Aorta (tissue), 5 donors: ENCODE data around the gene GRHL1. TPM values are rescaled to one million over a fixed set of nuclear protein-coding genes. Genes with fewer than 3 reads are reported as not detected.

ENCODE experiments used
- ATAC-seq: fragments of 200-7000 bp; cut with Tn5 transposase; one replicate; pipeline ENCODE4 v1.9.1; 2022; ENCODE audit warnings: moderate library complexity; ENCODE audit not compliant: low FRiP score
- DNase-seq, 2 donors: peaks; one replicate each; pipeline ENCODE4 v3.0.0-alpha.2; 2020
- H3K27ac ChIP-seq, 2 donors: one replicate each; pipeline ENCODE4 v1.5.1; 2013; ENCODE audit warnings: low read length in 2 of 2, mild to moderate bottlenecking in 2 of 2, moderate library complexity in 2 of 2, control low read depth in 1 of 2, inconsistent platforms in 1 of 2, low read depth in 1 of 2
- H3K27me3 ChIP-seq, 2 donors: one replicate each; pipeline ENCODE4 v1.6.1; 2013; ENCODE audit warnings: control low read depth in 1 of 2, low read length in 1 of 2, mild to moderate bottlenecking in 1 of 2, moderate library complexity in 1 of 2; ENCODE audit not compliant: insufficient read depth in 2 of 2, control insufficient read depth in 1 of 2
- H3K36me3 ChIP-seq, 2 donors: one replicate each; pipeline ENCODE4 v1.6.1; 2013; ENCODE audit warnings: control low read depth in 1 of 2, low read length in 1 of 2, mild to moderate bottlenecking in 1 of 2; ENCODE audit not compliant: insufficient read depth in 2 of 2, control insufficient read depth in 1 of 2
- H3K4me1 ChIP-seq, 2 donors: one replicate each; pipeline ENCODE4 v1.6.1; 2013; ENCODE audit warnings: low read length in 2 of 2, control low read depth in 1 of 2, mild to moderate bottlenecking in 1 of 2, moderate library complexity in 1 of 2; ENCODE audit not compliant: insufficient read depth in 2 of 2, control insufficient read depth in 1 of 2
- H3K4me3 ChIP-seq, 2 donors: one replicate each; pipeline ENCODE4 v1.5.1; 2013; ENCODE audit warnings: low read length in 2 of 2, control low read depth in 1 of 2, mild to moderate bottlenecking in 1 of 2
- H3K9me3 ChIP-seq: one replicate; pipeline ENCODE4 v1.6.1; 2013; ENCODE audit warnings: mild to moderate bottlenecking, low read length; ENCODE audit not compliant: control insufficient read depth
- WGBS, 2 donors: extraction: QIAGEN DNeasy Blood & Tissue Kit; methylation state at CpG; one replicate each; pipeline ENCODE4 v1.1.7; 2013; 5-methylcytosine and 5-hydroxymethylcytosine counted together
- intact Hi-C, 2 donors: fragments of 100-400 bp; cut with DNase I; formaldehyde crosslinking; loops; one replicate each; pipeline versions ENCODE4 v1.14.2 to v1.15.0; 2022
- polyA plus RNA-seq, 2 donors: library from polyadenylated mRNA; stranded (reverse); fragments of 200-250 nt; gene quantifications; one replicate each; pipeline ENCODE4 v1.2.3, GENCODE V29; 2013
- total RNA-seq, 2 donors: library from RNA; stranded (reverse); fragmentation: NEBNext Ultra II Directional; extraction: Animal tissue kit (Norgen Biotek cat#: 25700); gene quantifications; one replicate each; pipeline ENCODE4 v1.2.1, GENCODE V29; 2021
- donor health status: healthy with polysubstance abuse.
- donor health status: Bipolar disorder and iron deficiency.
- donor health status: DM: no; HTN: no; CAD: no.
- donor health status: DM: no; HTN: no; CAD: no.
- donor health status: DM: yes; HTN: yes; CAD: no.

The GRHL1 gene
- total and polyA plus RNA-seq, 4 donors: 0.15 to 2.5 (median 0.90) TPM

DNA sequence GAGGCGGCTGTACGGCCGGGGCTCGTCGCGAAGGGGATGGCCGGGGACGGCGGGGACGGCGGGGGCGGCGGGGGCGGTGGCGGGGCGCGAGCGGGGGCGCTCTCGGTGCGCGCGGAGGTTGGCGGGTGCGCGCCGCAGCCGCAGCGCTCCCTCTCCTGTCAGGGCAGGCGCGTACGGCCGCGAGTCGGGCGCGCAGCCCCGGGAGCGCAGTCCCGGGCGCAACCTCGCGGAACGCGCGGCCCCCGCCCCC is 296 bp upstream of the GRHL1 start:
- DNase-seq (no peak), ATAC-seq (no peak)
- no peaks in the 10 kb centered on the region for H3K36me3 ChIP-seq
- 0 to 1% methylated on average over 9 to 47 of the region's 47 CpGs for WGBS, 2 donors
- H3K4me1 ChIP-seq: no peaks in the 10 kb centered on the region
- H3K9me3 ChIP-seq: no peaks in the 10 kb centered on the region
- H3K27me3 ChIP-seq: no peaks in the 10 kb centered on the region
- H3K4me3 ChIP-seq: peak overlapping the region; percentile 62 to 86
- no peak overlapping the region for H3K27ac ChIP-seq
- intact Hi-C loops: loop anchor here in 1 of 2 donors (5.0 kb wide), 1 partner anchor 109 kb away; the partner anchor contains the start of gene TAF1B

- intact Hi-C loops: loop anchor here in 1 of 2 donors (5.0 kb wide), 1 partner anchor 110 kb away; the partner anchor contains the start of gene TAF1B
- H3K27ac ChIP-seq: no peak overlapping the region
- no peak for DNase-seq
- peak overlapping the region in 1 of 2 donors; percentile 91 for H3K4me3 ChIP-seq
- ATAC-seq: no peak
- WGBS, 2 donors: 28 to 29% methylated on average over 15 of the region's 15 CpGs
- H3K27me3 ChIP-seq: no peaks in the 10 kb centered on the region
- H3K4me1 ChIP-seq: no peaks in the 10 kb centered on the region
- no peaks in the 10 kb centered on the region for H3K9me3 ChIP-seq
- no peaks in the 10 kb centered on the region for H3K36me3 ChIP-seq
Measured at GRCh38 chr2:9952286-9952737, 819 bp downstream of the GRHL1 start.

- Histone ChIP-seq H3K9me3 (no peaks in the 10 kb centered on the region), H3K4me3 (no peak overlapping the region), H3K27me3 (no peaks in the 10 kb centered on the region), H3K27ac (no peak overlapping the region), H3K36me3 (no peaks in the 10 kb centered on the region), H3K4me1 (no peaks in the 10 kb centered on the region)
- ATAC-seq (no peak), DNase-seq (no peak)
- intact Hi-C loops: loop anchor here in 1 of 2 donors (5.0 kb wide), 1 partner anchor 111 kb away; the partner anchor contains the start of gene TAF1B
- WGBS, 2 donors: 90 to 92% methylated on average over 8 of the region's 8 CpGs
Measured at GRCh38 chr2:9952856-9953503, 1.5 kb downstream of the GRHL1 start.

- Histone ChIP-seq H3K4me1 (no peaks in the 10 kb centered on the region), H3K27me3 (no peaks in the 10 kb centered on the region), H3K9me3 (no peaks in the 10 kb centered on the region), H3K4me3 (no peak overlapping the region), H3K27ac (no peak overlapping the region), H3K36me3 (no peaks in the 10 kb centered on the region)
- ATAC-seq (no peak), DNase-seq (no peak)
- WGBS, 2 donors: 86 to 89% methylated on average over 3 of the region's 3 CpGs
- intact Hi-C loops: loop anchor here in 1 of 2 donors (5.0 kb wide), 1 partner anchor 112 kb away; the partner anchor contains the start of gene TAF1B
Measured at GRCh38 chr2:9954136-9954535, 2.6 kb downstream of the GRHL1 start.

DNA sequence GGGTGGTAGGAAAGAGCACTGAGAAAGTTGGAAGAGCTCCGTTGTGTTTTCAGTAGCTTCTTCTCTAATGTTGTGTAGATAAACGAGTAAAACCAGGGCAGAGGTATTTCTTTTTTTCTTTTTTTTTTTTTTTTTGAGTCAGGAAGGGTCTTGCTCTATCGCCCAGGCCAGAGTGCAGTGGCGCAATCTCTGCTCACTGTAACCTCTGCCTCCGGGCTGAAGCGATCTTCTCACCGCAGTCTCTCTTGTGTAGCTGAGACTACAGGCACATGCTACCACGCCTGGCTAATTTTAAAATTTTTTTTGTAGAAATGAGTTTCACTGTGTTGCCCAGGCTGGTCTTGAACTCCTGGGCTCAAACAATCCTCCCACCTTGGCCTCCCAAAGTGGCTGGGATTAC is 6.6 kb downstream of the GRHL1 start:
- Histone ChIP-seq H3K4me1 (no peaks in the 10 kb centered on the region), H3K9me3 (no peaks in the 10 kb centered on the region), H3K27ac (no peak overlapping the region), H3K4me3 (no peak overlapping the region), H3K27me3 (no peaks in the 10 kb centered on the region), H3K36me3 (no peaks in the 10 kb centered on the region)
- DNase-seq: no peak
- 88 to 91% methylated on average over 8 of the region's 8 CpGs for WGBS, 2 donors
- intact Hi-C loops: no loop called here
- no peak for ATAC-seq

DNA sequence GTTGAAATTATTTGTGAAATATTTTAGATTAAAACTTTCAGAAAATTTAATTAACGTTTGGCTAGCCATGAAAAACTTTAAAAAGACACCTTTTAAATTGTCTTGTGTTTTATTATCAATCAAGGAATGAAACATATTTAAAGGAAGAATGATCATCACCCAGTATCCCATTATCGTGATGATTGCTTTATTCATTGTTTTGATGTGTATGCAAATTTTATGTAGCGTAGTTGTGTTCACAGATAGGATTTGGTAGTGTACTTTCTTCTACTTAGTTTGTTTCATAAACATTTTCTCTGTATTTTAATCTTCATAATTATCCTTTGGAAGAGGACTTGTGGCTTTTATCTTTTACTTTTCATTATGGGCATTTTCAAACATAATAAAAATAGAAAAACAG is 7.8 kb downstream of the GRHL1 start:
- intact Hi-C loops: no loop called here
- no peaks in the 10 kb centered on the region for H3K27me3 ChIP-seq
- H3K36me3 ChIP-seq: no peaks in the 10 kb centered on the region
- H3K9me3 ChIP-seq: no peaks in the 10 kb centered on the region
- DNase-seq (no peak), ATAC-seq (no peak)
- no peak overlapping the region for H3K27ac ChIP-seq
- no peak overlapping the region for H3K4me3 ChIP-seq
- 92 to 94% methylated on average over 3 of the region's 3 CpGs for WGBS, 2 donors
- no peaks in the 10 kb centered on the region for H3K4me1 ChIP-seq

DNA sequence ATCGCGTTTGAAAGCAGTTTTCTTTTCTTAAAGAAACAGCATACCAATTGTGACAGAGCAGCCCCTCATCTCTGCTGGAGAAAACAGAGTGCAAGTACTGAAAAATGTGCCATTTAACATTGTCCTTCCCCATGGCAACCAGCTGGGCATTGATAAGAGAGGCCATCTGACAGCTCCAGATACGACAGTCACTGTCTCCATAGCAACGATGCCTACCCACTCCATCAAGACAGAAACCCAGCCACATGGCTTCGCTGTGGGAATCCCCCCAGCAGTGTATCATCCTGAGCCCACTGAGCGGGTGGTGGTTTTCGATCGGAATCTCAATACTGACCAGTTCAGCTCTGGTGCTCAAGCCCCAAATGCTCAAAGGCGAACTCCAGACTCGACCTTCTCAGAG is 9.5 kb downstream of the GRHL1 start:
- WGBS, 2 donors: 72 to 77% methylated on average over 10 of the region's 10 CpGs
- Histone ChIP-seq H3K9me3 (no peaks in the 10 kb centered on the region), H3K27ac (no peak overlapping the region), H3K36me3 (no peaks in the 10 kb centered on the region), H3K27me3 (no peaks in the 10 kb centered on the region), H3K4me1 (no peaks in the 10 kb centered on the region), H3K4me3 (no peak overlapping the region)
- intact Hi-C loops: no loop called here
- no peak for ATAC-seq
- DNase-seq: no peak

DNA sequence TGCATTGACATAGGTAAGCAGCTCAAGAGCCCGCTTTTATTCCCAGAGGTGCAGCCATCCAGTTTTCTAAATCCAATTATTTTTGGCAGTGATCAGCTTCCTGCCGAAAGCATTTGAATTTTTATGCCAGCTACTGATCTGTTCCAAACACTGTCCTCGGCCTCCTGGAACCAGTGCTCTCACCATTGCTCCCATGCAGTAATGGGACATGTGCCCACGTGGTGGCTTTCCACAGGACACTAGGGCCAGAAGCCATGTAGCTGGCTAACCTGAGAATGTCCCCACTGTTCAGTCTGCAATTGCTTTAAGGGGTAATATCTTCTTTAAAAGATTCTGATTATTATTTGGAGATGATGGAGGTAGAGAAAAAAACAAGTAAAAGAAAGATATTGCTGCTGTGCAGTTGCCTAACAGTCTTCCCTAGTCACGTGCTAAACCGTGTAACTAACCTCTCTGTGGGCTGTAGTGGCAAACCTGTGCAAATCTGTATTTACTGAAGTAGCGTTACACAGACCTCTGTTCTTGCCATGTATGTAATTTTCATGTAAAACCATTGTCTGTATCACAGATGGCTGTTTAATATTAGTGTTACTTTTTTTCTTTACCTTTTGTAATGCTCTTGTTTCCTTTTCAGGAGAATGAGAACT is 13.0 kb downstream of the GRHL1 start:
- no peak for DNase-seq
- H3K27ac ChIP-seq: no peak overlapping the region

More for the DNA sequence above, 13.0 kb downstream of the GRHL1 start:
- ATAC-seq: no peak
- intact Hi-C loops: no loop called here
- WGBS, 2 donors: 64 to 69% methylated on average over 7 of the region's 7 CpGs
- Histone ChIP-seq H3K4me3 (no peak overlapping the region), H3K4me1 (no peaks in the 10 kb centered on the region), H3K27me3 (no peaks in the 10 kb centered on the region), H3K36me3 (no peaks in the 10 kb centered on the region), H3K9me3 (no peaks in the 10 kb centered on the region)
